Left ventricle myocardium inferior (tissue), 1 donor: ENCODE results near the gene CLCN2. TPM values are rescaled to one million over a fixed set of nuclear protein-coding genes. Genes with fewer than 3 reads are reported as not detected.

Experiments
- DNase-seq: peaks from one replicate; pipeline ENCODE4 v3.0.0-alpha.2; 2020
- H3K27ac ChIP-seq: fragments of 200-600 bp; replicated peaks from 2 replicates; pipeline ENCODE4 v1.8.0; 2021
- H3K27me3 ChIP-seq: fragments of 200-600 bp; 2 replicates; pipeline ENCODE4 v1.8.0; 2021; ENCODE audit warnings: low read depth
- H3K36me3 ChIP-seq: fragments of 200-600 bp; 2 replicates; pipeline ENCODE4 v1.8.0; 2021
- H3K4me1 ChIP-seq: fragments of 200-600 bp; 2 replicates; pipeline ENCODE4 v1.8.0; 2021
- H3K4me3 ChIP-seq: fragments of 200-600 bp; 2 replicates; pipeline ENCODE4 v1.8.0; 2021; ENCODE audit warnings: mild to moderate bottlenecking, moderate library complexity
- H3K9me3 ChIP-seq: fragments of 200-600 bp; replicated peaks from 2 replicates; pipeline ENCODE4 v1.8.0; 2021
- CTCF ChIP-seq: fragments of 200-600 bp; IDR thresholded peaks from 2 replicates; pipeline ENCODE4 v1.8.0; 2021; ENCODE audit warnings: antibody characterized with exemption, mild to moderate bottlenecking, borderline replicate concordance
- intact Hi-C: fragments of 100-400 bp; cut with micrococcal nuclease; formaldehyde crosslinking; loops from one replicate; pipeline ENCODE4 v1.11.0; 2022
- total RNA-seq: library from RNA; stranded (reverse); fragmentation: NEBNext Ultra II Directional; extraction: Animal tissue kit (Norgen Biotek cat#: 25700); gene quantifications from one replicate; pipeline ENCODE4 v1.2.1, GENCODE V29; 2021
- donor health status: DM: no; HTN: yes; CAD: no; lungs with severe emphysema.

The CLCN2 gene
- total RNA-seq, 1 donor from 2014 or later: 1.7 TPM

DNA sequence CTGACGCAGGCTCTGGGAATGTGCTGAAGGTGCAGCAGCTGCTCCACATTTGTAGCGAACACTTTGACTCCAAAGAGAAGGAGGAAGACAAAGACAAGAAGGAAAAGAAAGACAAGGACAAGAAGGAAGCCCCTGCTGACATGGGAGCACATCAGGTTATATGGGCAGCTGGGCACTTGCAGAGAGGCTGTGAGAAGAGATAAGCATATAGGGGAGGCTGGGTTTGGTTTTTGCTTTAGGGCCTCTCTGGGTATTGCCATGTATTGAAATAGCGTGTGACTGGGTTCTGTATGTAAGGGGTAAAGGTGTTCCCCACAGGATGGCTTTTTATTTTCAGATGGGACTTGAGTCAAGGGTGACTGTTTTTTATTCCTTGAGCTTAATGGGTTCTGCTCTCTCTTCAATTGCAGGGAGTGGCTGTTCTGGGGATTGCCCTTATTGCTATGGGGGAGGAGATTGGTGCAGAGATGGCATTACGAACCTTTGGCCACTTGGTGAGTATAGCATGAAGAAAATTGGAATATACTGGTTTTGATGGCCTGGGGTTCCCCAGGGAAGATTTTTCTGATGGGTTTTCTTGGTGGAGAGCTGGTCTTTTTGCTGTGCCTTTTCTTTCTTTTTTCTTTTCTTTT is 54.9 kb downstream of the CLCN2 start:
- no peaks in the 10 kb centered on the region for H3K27me3 ChIP-seq
- H3K4me3 ChIP-seq: no peak overlapping the region
- no peaks in the 10 kb centered on the region for H3K4me1 ChIP-seq
- TF ChIP-seq CTCF: no peak
- intact Hi-C loops: no loop called here
- DNase-seq: no peak
- H3K9me3 ChIP-seq: no peaks in the 10 kb centered on the region
- H3K36me3 ChIP-seq: peaks cover 79% of the 10 kb centered on the region
- no peak overlapping the region for H3K27ac ChIP-seq

- H3K36me3 ChIP-seq: peaks cover 88% of the 10 kb centered on the region
- H3K4me1 ChIP-seq: peaks cover 8% of the 10 kb centered on the region
- intact Hi-C loops: no loop called here
- H3K9me3 ChIP-seq: no peaks in the 10 kb centered on the region
- H3K4me3 ChIP-seq: no peak overlapping the region
- TF ChIP-seq CTCF: peak; percentile 41
- DNase-seq: no peak
- H3K27me3 ChIP-seq: no peaks in the 10 kb centered on the region
- H3K27ac ChIP-seq: no peak overlapping the region
Measured at GRCh38 chr3:184305577-184305976, 55.8 kb downstream of the CLCN2 start.

DNA sequence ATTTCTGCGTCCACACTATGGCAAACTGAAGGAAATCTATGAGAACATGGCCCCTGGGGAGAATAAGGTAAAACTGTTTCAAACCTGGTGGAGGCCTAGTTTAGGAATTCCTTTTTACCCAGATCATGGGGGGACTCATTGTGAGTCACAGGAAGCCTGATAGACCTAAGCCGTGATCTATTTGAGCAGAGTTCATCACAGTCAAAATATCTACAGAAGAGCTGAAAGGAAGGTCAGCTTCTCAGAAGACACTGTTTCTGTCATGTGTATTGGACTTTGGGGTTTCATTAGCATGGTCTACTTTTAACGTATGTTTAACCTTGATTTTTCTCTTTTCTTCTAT is 61.1 kb downstream of the CLCN2 start:
- TF ChIP-seq CTCF: no peak
- no peak overlapping the region for H3K27ac ChIP-seq
- no peak for DNase-seq
- H3K4me3 ChIP-seq: peak overlapping the region; percentile 87
- peaks cover 53% of the 10 kb centered on the region for H3K36me3 ChIP-seq
- H3K27me3 ChIP-seq: no peaks in the 10 kb centered on the region
- peaks cover 28% of the 10 kb centered on the region for H3K4me1 ChIP-seq
- intact Hi-C loops: no loop called here
- H3K9me3 ChIP-seq: no peaks in the 10 kb centered on the region

- H3K27me3 ChIP-seq: no peaks in the 10 kb centered on the region
- H3K4me1 ChIP-seq: peaks cover 28% of the 10 kb centered on the region
- DNase-seq: no peak
- TF ChIP-seq CTCF: no peak
- intact Hi-C loops: no loop called here
- no peaks in the 10 kb centered on the region for H3K9me3 ChIP-seq
- H3K4me3 ChIP-seq: peak overlapping the region; percentile 87
- peaks cover 47% of the 10 kb centered on the region for H3K36me3 ChIP-seq
- H3K27ac ChIP-seq: peak overlapping the region; percentile 82
Measured at GRCh38 chr3:184299488-184300377, 61.7 kb downstream of the CLCN2 start.

GRCh38 chr3:184298759-184299487 is 62.5 kb downstream of the CLCN2 start, which contains the start of gene PSMD2:
PSMD2 (plus strand) TSS chr3:184299241; CDS start chr3:184299267, 26 bp downstream.
- H3K9me3 ChIP-seq: no peaks in the 10 kb centered on the region
- H3K27me3 ChIP-seq: no peaks in the 10 kb centered on the region
- intact Hi-C loops: no loop called here
- peak; percentile 99 for DNase-seq
- no peak for TF ChIP-seq CTCF
- H3K4me3 ChIP-seq: peak within 1 kb of the TSS; percentile 87
- H3K27ac ChIP-seq: peak within 1 kb of the TSS; percentile 82
- H3K4me1 ChIP-seq: peaks cover 28% of the 10 kb centered on the region
- peaks cover 39% of the 10 kb centered on the region for H3K36me3 ChIP-seq
